Measurements from ENCODE around the gene CDRT4.

CDRT4 gene

GRCh38 chr17:15467592-15467991, at the start of gene CDRT4:
Gene CDRT4 (minus strand): TSS chr17:15467621. CDS start chr17:15440238, 27,383 bp downstream.
- TF ChIP-seq CTCF (IDR thresholded peaks at IDR 0.05; ENCODE audit: extremely low read depth, insufficient read depth, missing control alignments) = no peak
- no peak for DNase-seq (ENCODE audit: low spot score)
- in situ Hi-C loops (cut with MboI; ENCODE audit: low pct_unique_long_range_greater_than_20kb, low sequenced_read_pairs, unreplicated experiment) = no loop called here

- DNase-seq (ENCODE audit: low spot score) = no peak
- TF ChIP-seq CTCF (IDR thresholded peaks at IDR 0.05; ENCODE audit: extremely low read depth, insufficient read depth, missing control alignments) = no peak
- in situ Hi-C loops (cut with MboI; ENCODE audit: low pct_unique_long_range_greater_than_20kb, low sequenced_read_pairs, unreplicated experiment) = loop anchor here (25.0 kb wide), 1 partner anchor 254 kb away; the partner anchor contains the start of gene PMP22
Observed at GRCh38 chr17:15516150-15516549, 48.7 kb upstream of the CDRT4 start.

- no peak for DNase-seq (ENCODE audit: low spot score)
- in situ Hi-C loops (cut with MboI; ENCODE audit: low pct_unique_long_range_greater_than_20kb, low sequenced_read_pairs, unreplicated experiment) = loop anchor here (25.0 kb wide), 1 partner anchor 252 kb away; the partner anchor contains the start of gene PMP22
- TF ChIP-seq CTCF (IDR thresholded peaks at IDR 0.05; ENCODE audit: extremely low read depth, insufficient read depth, missing control alignments) = no peak
Observed at GRCh38 chr17:15514469-15514868, 47.0 kb upstream of the CDRT4 start.

GRCh38 chr17:15513856-15514459, 46.5 kb upstream of the CDRT4 start:
- in situ Hi-C loops (cut with MboI; ENCODE audit: low pct_unique_long_range_greater_than_20kb, low sequenced_read_pairs, unreplicated experiment) = loop anchor here (25.0 kb wide), 1 partner anchor 252 kb away; the partner anchor contains the start of gene PMP22
- TF ChIP-seq CTCF (IDR thresholded peaks at IDR 0.05; ENCODE audit: extremely low read depth, insufficient read depth, missing control alignments) = no peak
- no peak for DNase-seq (ENCODE audit: low spot score)

- in situ Hi-C loops (cut with MboI; ENCODE audit: low pct_unique_long_range_greater_than_20kb, low sequenced_read_pairs, unreplicated experiment) = loop anchor here (25.0 kb wide), 1 partner anchor 251 kb away; the partner anchor contains the start of gene PMP22
- no peak for DNase-seq (ENCODE audit: low spot score)
- TF ChIP-seq CTCF (IDR thresholded peaks at IDR 0.05; ENCODE audit: extremely low read depth, insufficient read depth, missing control alignments) = no peak
Observed at GRCh38 chr17:15513058-15513791, 45.8 kb upstream of the CDRT4 start.

- DNase-seq (ENCODE audit: low spot score) = no peak
- no peak for TF ChIP-seq CTCF (IDR thresholded peaks at IDR 0.05; ENCODE audit: extremely low read depth, insufficient read depth, missing control alignments)
- in situ Hi-C loops (cut with MboI; ENCODE audit: low pct_unique_long_range_greater_than_20kb, low sequenced_read_pairs, unreplicated experiment) = loop anchor here (25.0 kb wide), 1 partner anchor 250 kb away; the partner anchor contains the start of gene PMP22
Observed at GRCh38 chr17:15512071-15512709, 44.8 kb upstream of the CDRT4 start.
